SU-DHL-6 (cell line): ENCODE results near the gene NAT8.
"Not testable (repeated sequence)": the region's sequence is repeated elsewhere in the genome, so short reads cannot be mapped to it uniquely, and the experiment has no call there.

Source experiments
- H2AFZ ChIP-seq: fragments of 200-600 bp; sonication (generic); 2 replicates; pipeline ENCODE4 v1.6.1; 2014; ENCODE audit warnings: low read depth, mild to moderate bottlenecking, moderate library complexity, mixed read lengths, antibody characterized with exemption, low read length; ENCODE audit not compliant: severe bottlenecking
- H3F3A ChIP-seq: fragments of 200-600 bp; shearing (Covaris generic); 2 replicates; pipeline ENCODE4 v1.6.0; 2016; ENCODE audit warnings: antibody characterized with exemption, mild to moderate bottlenecking; ENCODE audit not compliant: insufficient read depth
- H3K27ac ChIP-seq: fragments of 200-600 bp; sonication (generic); 2 replicates; pipeline ENCODE4 v1.5.1; 2016; ENCODE audit warnings: low read depth, mild to moderate bottlenecking, low read length, moderate library complexity, mixed read lengths
- H3K27me3 ChIP-seq: fragments of 200-600 bp; sonication (generic), shearing (Covaris generic); 2 replicates; pipeline ENCODE4 v1.6.0; 2014; ENCODE audit warnings: mild to moderate bottlenecking, low read length
- H3K36me3 ChIP-seq: fragments of 200-600 bp; sonication (generic); 2 replicates; pipeline ENCODE4 v1.6.1; 2014; ENCODE audit warnings: mild to moderate bottlenecking, low read length, mixed read lengths
- H3K4me2 ChIP-seq: fragments of 300-600, 200-600 bp; shearing (Covaris generic), sonication (generic); 2 replicates; pipeline ENCODE4 v1.6.0; 2014; ENCODE audit warnings: low read length, low read depth, mild to moderate bottlenecking; ENCODE audit not compliant: poor library complexity, severe bottlenecking
- H3K4me3 ChIP-seq: fragments of 200-600 bp; sonication (generic); 2 replicates; pipeline ENCODE4 v1.5.1; 2014; ENCODE audit warnings: antibody characterized with exemption, low read length, mild to moderate bottlenecking, mixed read lengths; ENCODE audit not compliant: insufficient read depth, poor library complexity, severe bottlenecking
- H3K79me2 ChIP-seq: fragments of 200-600 bp; sonication (generic); 2 replicates; pipeline ENCODE4 v1.6.1; 2014; ENCODE audit warnings: mild to moderate bottlenecking, low read length, moderate library complexity; ENCODE audit not compliant: insufficient read depth
- H3K9ac ChIP-seq: fragments of 200-600 bp; sonication (generic); 2 replicates; pipeline ENCODE4 v1.7.0; 2014; ENCODE audit warnings: mild to moderate bottlenecking, low read length
- H3K9me2 ChIP-seq: fragments of 200-600 bp; sonication (generic); replicated peaks from 2 replicates; pipeline ENCODE4 v1.6.1; 2014; ENCODE audit warnings: low read length; ENCODE audit not compliant: insufficient read depth
- H3K9me3 ChIP-seq: fragments of 200-600 bp; sonication (generic); 2 replicates; pipeline ENCODE4 v1.6.1; 2014; ENCODE audit warnings: low read length, mixed read lengths; ENCODE audit not compliant: insufficient read depth
- H4K20me1 ChIP-seq: fragments of 200-600 bp; sonication (generic); 2 replicates; pipeline ENCODE4 v1.6.1; 2014; ENCODE audit warnings: low read depth, mild to moderate bottlenecking, antibody characterized with exemption, low read length, moderate library complexity, mixed read lengths
- EZH2phosphoT487 ChIP-seq: fragments of 200-600 bp; sonication (generic), shearing (Covaris generic); conservative IDR thresholded peaks from 2 replicates; pipeline ENCODE4 v1.6.1; 2018; ENCODE audit warnings: mild to moderate bottlenecking, antibody characterized with exemption, low read length, moderate library complexity, mixed read lengths
- TF ChIP-seq, protein P1 (sequence below): fragments of 200-600 bp; sonication (generic); IDR thresholded peaks from one replicate; pipeline ENCODE4 v1.5.1; 2017; ENCODE audit warnings: antibody characterized with exemption, mild to moderate bottlenecking, low read length, moderate library complexity; ENCODE audit not compliant: insufficient read depth, poor library complexity, severe bottlenecking

The NAT8 gene

DNA sequence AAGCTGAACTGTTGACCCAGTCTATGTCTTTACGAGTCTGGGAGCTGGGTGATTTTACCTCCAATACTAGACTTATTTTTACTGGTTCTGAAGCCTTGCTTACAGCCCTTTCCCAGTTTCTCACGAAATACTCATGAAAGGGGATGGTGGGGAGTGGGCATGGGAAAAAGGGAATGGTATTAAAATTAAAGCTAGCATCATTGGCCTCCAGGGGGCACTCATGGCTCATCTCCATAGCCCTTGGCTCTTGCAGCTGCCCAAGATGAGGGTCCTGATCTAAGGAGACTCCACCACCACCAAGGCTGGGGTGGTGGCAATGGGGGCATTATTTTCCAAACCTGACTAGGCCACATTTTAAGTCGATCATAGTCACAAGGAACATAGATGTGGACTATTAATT is 22.3 kb downstream of the NAT8 start:
- not testable (repeated sequence) for H3K9me2 ChIP-seq, H3K9ac ChIP-seq, H3K4me2 ChIP-seq, H3F3A ChIP-seq, H3K9me3 ChIP-seq, H3K4me3 ChIP-seq, H2AFZ ChIP-seq, H3K36me3 ChIP-seq, H3K79me2 ChIP-seq, H3K27ac ChIP-seq, H3K27me3 ChIP-seq, H4K20me1 ChIP-seq
- TF ChIP-seq, protein P1, sequence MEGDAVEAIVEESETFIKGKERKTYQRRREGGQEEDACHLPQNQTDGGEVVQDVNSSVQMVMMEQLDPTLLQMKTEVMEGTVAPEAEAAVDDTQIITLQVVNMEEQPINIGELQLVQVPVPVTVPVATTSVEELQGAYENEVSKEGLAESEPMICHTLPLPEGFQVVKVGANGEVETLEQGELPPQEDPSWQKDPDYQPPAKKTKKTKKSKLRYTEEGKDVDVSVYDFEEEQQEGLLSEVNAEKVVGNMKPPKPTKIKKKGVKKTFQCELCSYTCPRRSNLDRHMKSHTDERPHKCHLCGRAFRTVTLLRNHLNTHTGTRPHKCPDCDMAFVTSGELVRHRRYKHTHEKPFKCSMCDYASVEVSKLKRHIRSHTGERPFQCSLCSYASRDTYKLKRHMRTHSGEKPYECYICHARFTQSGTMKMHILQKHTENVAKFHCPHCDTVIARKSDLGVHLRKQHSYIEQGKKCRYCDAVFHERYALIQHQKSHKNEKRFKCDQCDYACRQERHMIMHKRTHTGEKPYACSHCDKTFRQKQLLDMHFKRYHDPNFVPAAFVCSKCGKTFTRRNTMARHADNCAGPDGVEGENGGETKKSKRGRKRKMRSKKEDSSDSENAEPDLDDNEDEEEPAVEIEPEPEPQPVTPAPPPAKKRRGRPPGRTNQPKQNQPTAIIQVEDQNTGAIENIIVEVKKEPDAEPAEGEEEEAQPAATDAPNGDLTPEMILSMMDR = peak; percentile 23

DNA sequence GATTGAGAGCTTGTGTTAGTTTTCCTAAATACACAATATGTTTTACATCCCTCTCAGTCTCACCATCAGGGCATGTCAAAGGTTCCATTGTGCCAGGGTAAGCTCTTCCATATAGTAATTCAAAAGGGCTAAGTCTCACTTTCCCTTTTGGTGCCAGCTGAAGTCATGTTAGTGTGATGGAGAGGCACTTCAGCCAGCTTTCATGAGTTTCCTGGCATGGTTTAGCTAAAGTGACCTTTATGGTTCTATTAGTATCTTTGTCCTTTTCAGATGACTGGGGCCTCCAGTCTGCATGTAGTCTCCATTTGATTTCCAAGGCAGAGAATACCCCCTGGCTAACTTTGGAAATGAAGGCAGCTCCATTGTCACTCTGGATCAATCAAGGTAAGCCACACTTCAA is 27.2 kb downstream of the NAT8 start:
- H3K9me2 ChIP-seq = no peaks in the 10 kb centered on the region
- H3K36me3 ChIP-seq = no peaks in the 10 kb centered on the region
- H3K79me2 ChIP-seq = no peaks in the 10 kb centered on the region
- no peak overlapping the region for H2AFZ ChIP-seq
- H3K9ac ChIP-seq = no peak overlapping the region
- no peaks in the 10 kb centered on the region for H3K27me3 ChIP-seq
- no peaks in the 10 kb centered on the region for H3K9me3 ChIP-seq
- H3K4me2 ChIP-seq = no peak overlapping the region
- TF ChIP-seq EZH2phosphoT487 = no peak
- TF ChIP-seq, protein P1 = no peak
- H3K27ac ChIP-seq = no peak overlapping the region
- no peaks in the 10 kb centered on the region for H3F3A ChIP-seq
- H3K4me3 ChIP-seq = no peak overlapping the region
- no peaks in the 10 kb centered on the region for H4K20me1 ChIP-seq

DNA sequence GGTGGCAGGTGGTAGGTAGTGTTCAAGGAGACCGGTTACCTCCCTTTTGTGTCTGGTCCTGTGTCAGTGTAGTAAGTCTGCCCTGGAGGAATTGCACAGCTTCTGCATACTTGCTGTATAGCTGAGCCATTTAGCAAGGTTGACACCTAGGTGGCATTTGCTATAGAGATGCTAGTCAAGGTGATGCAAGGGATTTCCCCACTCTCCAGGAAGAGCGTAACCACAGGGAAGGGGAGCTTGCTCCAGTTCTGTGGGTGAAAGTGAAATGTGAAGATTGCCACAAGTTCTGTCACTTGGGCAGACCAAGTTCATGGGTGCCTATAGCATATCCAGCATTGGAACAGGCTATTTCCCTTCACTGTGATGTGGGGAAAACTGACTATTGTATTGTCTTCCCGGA is 28.1 kb downstream of the NAT8 start:
- no peak overlapping the region for H3K4me3 ChIP-seq
- H2AFZ ChIP-seq = no peak overlapping the region
- no peak overlapping the region for H3K4me2 ChIP-seq
- H3K79me2 ChIP-seq = no peaks in the 10 kb centered on the region
- no peaks in the 10 kb centered on the region for H3K9me3 ChIP-seq
- H3K27ac ChIP-seq = no peak overlapping the region
- no peaks in the 10 kb centered on the region for H3F3A ChIP-seq
- TF ChIP-seq, protein P1 = no peak
- no peak for TF ChIP-seq EZH2phosphoT487
- H3K9ac ChIP-seq = no peak overlapping the region
- no peaks in the 10 kb centered on the region for H3K27me3 ChIP-seq
- H3K36me3 ChIP-seq = no peaks in the 10 kb centered on the region
- no peaks in the 10 kb centered on the region for H3K9me2 ChIP-seq
- no peaks in the 10 kb centered on the region for H4K20me1 ChIP-seq

GRCh38 chr2:73611867-73612266 is 30.4 kb downstream of the NAT8 start:
- Histone ChIP-seq H2AFZ (no peak overlapping the region), H3K9ac (no peak overlapping the region), H3K27ac (no peak overlapping the region), H3K4me2 (no peak overlapping the region), H3K9me2 (no peaks in the 10 kb centered on the region), H4K20me1 (no peaks in the 10 kb centered on the region), H3K36me3 (no peaks in the 10 kb centered on the region), H3K79me2 (no peaks in the 10 kb centered on the region), H3K4me3 (no peak overlapping the region), H3K27me3 (no peaks in the 10 kb centered on the region), H3F3A (no peaks in the 10 kb centered on the region), H3K9me3 (no peaks in the 10 kb centered on the region)
- no peak for TF ChIP-seq EZH2phosphoT487
- TF ChIP-seq, protein P1 = no peak
